NB4 (cell line): ENCODE measurements around the gene AMER2.

ENCODE experiments used
- DNase-seq: peaks from one replicate; pipeline ENCODE4 v3.0.0; 2010; ENCODE audit warnings: low read depth
- H3K4me3 ChIP-seq: one replicate; pipeline ENCODE4 v1.5.1; 2011; ENCODE audit warnings: mild to moderate bottlenecking, low read depth, low read length, moderate library complexity
- CTCF ChIP-seq: IDR thresholded peaks from one replicate; pipeline ENCODE4 v1.5.1; 2012; ENCODE audit warnings: low read depth, low read length
- MAX ChIP-seq: IDR thresholded peaks from 2 replicates; pipeline ENCODE4 v1.6.1; 2011; ENCODE audit warnings: low read depth, low read length
- MYC ChIP-seq: IDR thresholded peaks from 2 replicates; pipeline ENCODE4 v1.6.1; 2011; ENCODE audit warnings: low read depth, low read length
- POLR2A ChIP-seq: IDR thresholded peaks from 2 replicates; pipeline ENCODE4 v1.6.1; 2011; ENCODE audit warnings: mild to moderate bottlenecking; ENCODE audit not compliant: insufficient read length; ENCODE audit errors: extremely low read depth

Gene AMER2

DNA sequence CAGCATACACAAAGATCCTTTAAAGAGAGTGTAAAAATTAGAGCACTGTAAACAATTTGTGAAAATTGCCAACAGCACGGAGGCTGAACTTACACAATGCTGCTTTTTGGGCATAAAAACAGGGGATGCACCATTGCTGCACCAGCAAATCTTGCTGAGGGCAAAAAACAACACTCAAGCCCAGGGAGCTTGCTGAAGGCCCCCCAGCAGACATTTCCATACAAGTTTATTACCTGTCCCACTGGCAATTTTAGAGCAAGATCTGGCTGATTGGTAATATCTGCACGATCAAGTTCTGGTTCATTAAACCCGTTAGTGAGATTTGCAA is 34.3 kb downstream of the AMER2 start:
- no peak for TF ChIP-seq POLR2A
- no peak for TF ChIP-seq CTCF
- TF ChIP-seq MAX, result no peak
- no peak for TF ChIP-seq MYC
- DNase-seq, result no peak
- H3K4me3 ChIP-seq, result no peak overlapping the region

GRCh38 chr13:25136880-25137787 is 35.0 kb downstream of the AMER2 start:
- no peak overlapping the region for H3K4me3 ChIP-seq

DNA sequence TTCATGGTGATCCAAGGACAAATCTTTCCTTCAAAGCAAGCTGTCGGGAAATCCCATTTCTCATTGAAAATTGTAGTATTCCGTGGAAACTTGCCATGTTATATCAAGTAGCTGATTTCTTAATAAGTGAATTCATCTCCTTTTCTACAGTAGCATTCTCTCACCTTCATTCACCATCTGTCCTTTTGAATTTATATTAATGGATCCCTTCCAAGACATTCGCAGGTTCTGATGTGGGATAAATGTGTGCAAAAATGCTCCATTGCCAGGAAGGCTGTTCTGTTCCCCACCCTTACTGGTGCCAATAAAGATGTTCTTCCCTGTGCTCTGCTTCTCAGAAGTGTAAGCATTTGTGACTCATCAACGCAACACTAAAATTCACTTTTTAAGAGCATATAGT is 36.2 kb downstream of the AMER2 start:
- H3K4me3 ChIP-seq, result no peak overlapping the region
- DNase-seq, result no peak
- TF ChIP-seq MAX (no peak), CTCF (no peak), POLR2A (no peak), MYC (no peak)

More at GRCh38 chr13:25136880-25137787, 35.0 kb downstream of the AMER2 start:
- DNase-seq, result no peak
- TF ChIP-seq POLR2A, result no peak
- no peak for TF ChIP-seq MAX
- no peak for TF ChIP-seq MYC
- TF ChIP-seq CTCF, result no peak

DNA sequence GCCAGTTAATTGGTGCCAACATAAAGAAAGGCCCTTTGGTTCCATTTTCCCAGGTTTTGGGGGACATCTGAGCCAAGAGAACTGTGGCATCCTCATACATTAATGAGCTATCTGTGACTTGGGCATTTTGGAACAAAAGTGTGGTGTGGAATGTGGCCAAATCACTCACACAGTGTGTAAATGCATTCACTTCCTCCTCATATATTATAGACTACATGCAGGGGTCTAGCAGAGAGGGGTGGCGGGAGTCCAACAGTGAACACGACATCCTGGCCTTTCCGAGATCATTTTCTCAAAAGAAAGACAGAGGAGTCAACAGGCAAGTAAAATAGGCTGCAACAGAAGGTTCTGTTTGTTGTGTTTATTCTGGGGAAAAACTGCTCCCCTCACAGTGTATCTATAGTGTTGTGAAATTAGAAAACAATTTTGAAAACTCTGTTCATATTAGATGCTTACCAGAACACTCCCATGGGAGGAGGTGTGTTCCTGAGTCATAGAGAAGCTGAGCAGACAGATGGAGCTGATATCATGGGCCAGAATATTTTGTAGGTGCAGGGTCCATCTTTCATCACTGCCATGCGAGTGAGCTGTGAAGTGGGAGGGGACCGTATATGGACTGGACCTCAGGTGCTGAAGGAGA is 39.2 kb downstream of the AMER2 start:
- no peak for DNase-seq
- H3K4me3 ChIP-seq, result no peak overlapping the region
- no peak for TF ChIP-seq POLR2A
- TF ChIP-seq MAX, result no peak
- TF ChIP-seq CTCF, result no peak
- TF ChIP-seq MYC, result no peak

DNA sequence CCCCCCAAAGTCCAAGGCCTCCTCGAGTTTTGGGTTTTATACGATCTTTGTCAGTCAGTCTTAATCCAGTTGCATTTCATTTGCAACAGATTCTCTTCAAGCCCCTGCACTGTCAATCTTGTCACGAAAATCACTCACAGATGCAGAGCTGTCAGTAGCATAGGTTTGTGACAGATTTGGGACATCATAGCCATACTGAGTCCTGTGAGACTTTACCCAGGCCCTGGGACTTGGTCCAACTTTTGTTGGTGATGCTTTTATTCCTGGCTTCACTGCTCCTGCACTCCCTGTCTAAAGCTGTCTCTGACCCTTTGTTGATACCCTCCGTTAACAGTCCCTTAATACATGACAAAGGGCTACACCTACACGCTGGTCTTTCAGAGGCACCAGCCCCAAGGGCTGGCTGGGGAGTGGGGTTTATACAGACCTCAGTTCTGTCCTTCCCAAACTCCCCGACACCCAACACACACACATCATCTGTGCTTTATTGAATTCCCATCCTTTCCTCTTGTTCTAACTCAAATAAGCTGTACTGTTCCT is 40.1 kb downstream of the AMER2 start:
- no peak for DNase-seq
- TF ChIP-seq MAX (no peak), MYC (no peak), CTCF (no peak), POLR2A (no peak)

More for the DNA sequence above, 40.1 kb downstream of the AMER2 start:
- H3K4me3 ChIP-seq, result no peak overlapping the region
